Muscle of back (tissue), 13 donors: ENCODE data around the gene GLT1D1. TPM values are rescaled to one million over a fixed set of nuclear protein-coding genes. Genes with fewer than 3 reads are reported as not detected.
A peak's percentile ranks its signal among the peaks of the same experiment; 100 is the strongest.
"Not testable (repeated sequence)": the region's sequence is repeated elsewhere in the genome, so short reads cannot be mapped to it uniquely, and the experiment has no call there.

Experiments used
- DNase-seq, 3 donors: peaks; one replicate each; pipeline versions ENCODE4 v3.0.0 to v3.0.0-alpha.2; 2013
- long read RNA-seq, 9 donors: transcript quantifications; one replicate each; lab custom pipeline, GENCODE V29; 2026
- polyA plus RNA-seq, 10 donors: library from polyadenylated mRNA; unstranded; fragments of 120-200 nt; gene quantifications; one replicate each; pipeline ENCODE4 v1.2.1, GENCODE V29; 2013; ENCODE audit not compliant: insufficient read length in 10 of 10

The GLT1D1 gene
- 1 to 10 TPM in 7 of 10 donors, under 1 TPM in 3; 0.78 to 2.1 (median 1.2) TPM for polyA plus RNA-seq
- long read RNA-seq, donor 1: 0 reads
- long read RNA-seq, donor 2: 0 reads
- long read RNA-seq, donor 3: 0 reads
- long read RNA-seq, donor 4: 0 reads
- long read RNA-seq, donor 5: 0 reads
- long read RNA-seq, donor 6: 0 reads
- long read RNA-seq, donor 7: 0 reads
- long read RNA-seq, donor 8: 0 reads
- long read RNA-seq, donor 9: 0 reads

DNA sequence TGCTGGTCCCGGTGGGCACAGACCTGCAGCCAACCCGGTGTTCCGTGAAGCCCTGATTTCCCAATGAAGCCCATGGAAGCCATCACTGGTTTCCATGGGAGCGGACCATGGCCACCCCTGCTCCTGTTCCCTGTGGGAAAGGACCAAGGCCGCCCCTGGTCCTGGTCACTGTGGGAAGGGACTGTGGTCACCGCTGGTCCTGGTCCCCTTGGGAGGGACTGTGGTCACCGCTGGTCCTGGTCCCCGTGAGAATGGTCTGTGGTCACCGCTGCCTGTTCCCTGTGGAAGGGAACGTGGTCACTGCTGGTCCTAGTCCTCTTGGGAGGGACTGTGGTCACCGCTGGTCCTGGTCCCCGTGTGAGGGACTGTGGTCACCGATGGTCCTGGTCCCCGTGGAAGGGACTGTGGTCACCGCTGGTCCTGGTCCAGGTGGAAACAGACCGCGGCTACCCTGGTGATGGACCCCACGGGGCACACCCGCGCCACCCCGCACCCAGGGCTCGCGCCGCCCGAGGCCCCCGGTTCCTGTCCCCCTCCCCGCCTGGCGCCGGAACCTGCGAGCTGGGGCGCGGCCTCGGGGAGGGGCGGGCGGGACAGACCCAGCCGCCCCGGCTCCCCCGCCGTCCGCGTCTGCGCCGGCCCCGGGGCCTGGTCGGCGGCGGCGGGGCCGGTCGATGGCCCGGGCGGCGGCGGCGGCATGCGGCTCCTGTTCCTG lies at the start of gene GLT1D1:
Gene GLT1D1 (plus strand): TSS at position 594 of the 715 bp plus-strand sequence. CDS start 104 bp downstream, at position 698.
- DNase-seq: no peak

DNA sequence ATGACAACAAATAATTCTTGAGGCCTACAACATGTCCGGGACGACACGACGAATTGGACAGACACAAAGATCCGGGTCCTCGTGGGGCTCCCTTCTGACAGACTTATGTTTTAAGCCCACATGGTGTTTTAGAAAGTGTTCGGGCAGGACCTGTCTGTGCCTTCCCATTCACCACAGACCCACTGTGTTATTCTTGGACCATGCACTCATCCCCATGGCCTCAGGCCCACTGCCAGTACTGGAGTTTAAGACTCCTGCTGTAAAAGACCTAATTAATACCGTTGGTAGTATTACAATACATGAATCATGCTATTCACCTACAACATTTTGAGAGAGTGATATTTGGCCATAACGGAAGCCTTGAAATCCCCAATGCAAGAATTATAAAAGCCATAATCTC lies 49.5 kb upstream of the GLT1D1 start:
- no peak for DNase-seq

DNA sequence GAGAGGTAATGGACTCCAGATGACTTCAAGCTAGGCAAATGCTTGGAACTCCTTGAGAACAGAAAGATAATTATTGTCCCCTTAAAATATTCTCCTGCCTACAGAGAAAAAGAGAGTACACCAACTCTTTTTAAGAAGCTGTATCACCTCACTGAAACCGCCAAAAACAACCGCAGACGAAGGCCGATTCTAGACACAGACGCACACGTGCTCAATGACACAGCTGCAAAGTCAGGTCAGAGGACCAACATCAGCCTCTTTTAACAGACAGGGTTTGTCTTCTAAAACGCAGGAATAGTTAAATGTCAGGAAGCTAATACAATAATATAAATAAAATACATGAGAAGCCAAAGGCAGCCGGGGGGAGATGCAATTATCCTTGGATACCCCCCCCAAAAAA lies 48.5 kb upstream of the GLT1D1 start:
- no peak for DNase-seq

GRCh38 chr12:128805406-128805805 lies 47.9 kb upstream of the GLT1D1 start:
- DNase-seq: not testable (repeated sequence)

DNA sequence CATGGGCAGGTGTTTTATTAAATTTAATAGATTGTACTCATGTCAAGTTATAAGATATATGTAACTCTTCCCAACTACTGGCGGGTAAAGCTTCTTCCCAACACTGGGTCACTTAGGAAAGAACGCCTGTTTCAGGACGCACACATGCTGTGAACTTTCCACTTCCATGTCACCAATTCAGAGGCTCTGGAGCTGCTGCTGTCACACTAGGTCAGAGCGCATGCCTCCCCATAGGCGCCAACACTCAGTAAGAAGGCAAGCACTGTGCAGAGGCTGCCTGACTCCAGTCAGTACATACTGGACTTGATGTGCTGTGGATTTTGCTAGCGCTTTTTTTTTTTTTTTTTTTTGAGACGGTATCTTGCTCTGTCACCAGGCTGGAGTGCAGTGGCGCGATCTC lies 46.7 kb upstream of the GLT1D1 start:
- no peak for DNase-seq

GRCh38 chr12:128807161-128807724 lies 46.0 kb upstream of the GLT1D1 start:
- DNase-seq: no peak

- no peak for DNase-seq
These were observed 44.6 kb upstream of the GLT1D1 start for GRCh38 chr12:128808651-128809050.

- DNase-seq: peak in 1 of 3 donors; percentile 57
These were observed 42.8 kb upstream of the GLT1D1 start for GRCh38 chr12:128810182-128811127.

DNA sequence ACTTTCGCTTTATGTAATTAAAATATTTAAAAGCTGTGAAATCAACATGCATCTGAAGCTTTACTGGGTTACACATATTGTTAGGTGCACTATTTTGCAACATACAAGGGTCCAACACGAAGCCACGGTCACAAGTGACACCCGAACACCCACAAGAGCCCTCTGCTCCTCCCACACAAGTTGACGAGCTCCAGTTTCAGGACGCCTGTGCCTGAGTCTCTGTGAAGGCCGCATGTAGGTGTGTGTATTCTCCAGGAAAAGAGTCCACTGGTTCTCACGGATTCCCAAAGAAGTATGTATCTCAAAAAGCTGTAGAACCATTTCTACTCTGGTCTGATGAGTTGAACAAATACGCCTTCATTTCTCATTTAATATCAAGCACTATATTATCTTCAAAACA lies 41.5 kb upstream of the GLT1D1 start:
- DNase-seq: no peak

DNA sequence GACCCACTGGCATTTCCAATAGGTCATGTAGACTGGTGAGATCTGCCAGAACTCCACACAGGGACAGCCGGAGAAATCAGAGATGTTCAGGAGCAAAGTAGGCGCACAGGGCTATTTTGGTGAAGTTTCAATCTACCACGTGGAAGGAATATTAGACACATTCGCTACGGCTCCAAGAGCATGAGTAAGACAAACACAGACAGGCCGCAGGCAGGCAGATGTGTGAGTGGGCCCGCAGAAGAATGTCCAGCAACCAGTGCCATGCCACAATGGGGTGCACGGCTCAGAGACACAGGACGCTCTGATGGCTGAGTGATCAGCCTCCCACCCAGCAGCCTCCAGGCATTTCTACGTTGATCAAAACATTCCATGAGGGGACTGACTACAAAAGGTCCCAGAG lies 39.9 kb upstream of the GLT1D1 start:
- DNase-seq: no peak

GRCh38 chr12:128813883-128814282 lies 39.4 kb upstream of the GLT1D1 start:
- no peak for DNase-seq

GRCh38 chr12:128814411-128815261 lies 38.6 kb upstream of the GLT1D1 start:
- no peak for DNase-seq

- DNase-seq: no peak
These were observed 37.3 kb upstream of the GLT1D1 start for GRCh38 chr12:128815779-128816642.

DNA sequence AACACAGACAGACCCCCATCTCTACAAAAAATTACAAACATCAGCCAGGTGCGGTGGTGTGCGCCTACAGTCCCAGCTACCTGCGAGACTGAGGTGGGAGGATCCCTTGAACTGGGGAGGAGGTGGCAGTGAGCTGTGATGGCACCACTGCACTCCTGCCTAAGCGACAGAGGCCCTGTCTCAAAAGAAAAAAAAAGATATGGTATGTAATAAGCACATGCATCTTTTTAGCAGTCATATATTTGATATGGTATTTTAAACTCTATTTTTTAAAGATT lies 36.7 kb upstream of the GLT1D1 start:
- no peak for DNase-seq

DNA sequence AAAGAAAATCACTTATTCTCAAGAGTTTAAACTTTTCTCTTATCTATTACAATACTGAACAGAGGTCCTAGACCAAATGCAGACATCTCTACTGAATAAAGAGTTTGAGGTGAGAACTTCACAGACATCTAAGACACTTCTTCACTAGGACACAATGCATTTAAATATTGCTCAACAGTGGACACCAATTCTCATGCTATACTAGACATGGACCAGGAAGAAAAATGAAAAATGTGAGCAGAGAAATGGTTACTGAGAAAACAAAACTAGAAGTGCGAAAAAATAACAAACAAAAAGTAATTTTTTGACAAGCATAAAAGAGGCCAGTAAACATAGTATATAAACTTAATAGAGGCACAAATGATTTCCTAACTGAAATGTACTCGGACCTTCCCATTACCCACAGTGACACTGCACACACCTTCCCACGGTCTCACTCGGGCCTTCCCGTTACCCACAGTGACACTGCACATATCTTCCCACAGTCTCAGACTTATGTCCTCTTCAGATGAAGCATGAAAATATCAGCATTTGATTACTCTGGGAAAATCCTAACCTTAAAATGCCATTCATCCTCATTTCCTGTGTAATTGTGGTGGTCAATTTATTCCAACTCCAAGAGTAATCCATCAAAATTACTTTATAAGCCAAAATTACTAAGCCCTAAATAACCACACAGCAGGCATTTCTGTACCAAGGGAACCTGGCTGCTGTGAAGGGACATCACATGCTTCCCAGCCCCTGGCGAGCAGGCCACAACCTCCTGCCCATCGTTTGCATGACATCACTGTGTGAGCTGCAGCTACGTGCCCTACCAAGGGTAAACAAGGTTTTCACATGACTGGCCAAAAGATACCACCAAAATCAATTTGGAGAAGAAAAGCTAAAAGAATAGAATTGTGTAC lies 35.9 kb upstream of the GLT1D1 start:
- DNase-seq: no peak

DNA sequence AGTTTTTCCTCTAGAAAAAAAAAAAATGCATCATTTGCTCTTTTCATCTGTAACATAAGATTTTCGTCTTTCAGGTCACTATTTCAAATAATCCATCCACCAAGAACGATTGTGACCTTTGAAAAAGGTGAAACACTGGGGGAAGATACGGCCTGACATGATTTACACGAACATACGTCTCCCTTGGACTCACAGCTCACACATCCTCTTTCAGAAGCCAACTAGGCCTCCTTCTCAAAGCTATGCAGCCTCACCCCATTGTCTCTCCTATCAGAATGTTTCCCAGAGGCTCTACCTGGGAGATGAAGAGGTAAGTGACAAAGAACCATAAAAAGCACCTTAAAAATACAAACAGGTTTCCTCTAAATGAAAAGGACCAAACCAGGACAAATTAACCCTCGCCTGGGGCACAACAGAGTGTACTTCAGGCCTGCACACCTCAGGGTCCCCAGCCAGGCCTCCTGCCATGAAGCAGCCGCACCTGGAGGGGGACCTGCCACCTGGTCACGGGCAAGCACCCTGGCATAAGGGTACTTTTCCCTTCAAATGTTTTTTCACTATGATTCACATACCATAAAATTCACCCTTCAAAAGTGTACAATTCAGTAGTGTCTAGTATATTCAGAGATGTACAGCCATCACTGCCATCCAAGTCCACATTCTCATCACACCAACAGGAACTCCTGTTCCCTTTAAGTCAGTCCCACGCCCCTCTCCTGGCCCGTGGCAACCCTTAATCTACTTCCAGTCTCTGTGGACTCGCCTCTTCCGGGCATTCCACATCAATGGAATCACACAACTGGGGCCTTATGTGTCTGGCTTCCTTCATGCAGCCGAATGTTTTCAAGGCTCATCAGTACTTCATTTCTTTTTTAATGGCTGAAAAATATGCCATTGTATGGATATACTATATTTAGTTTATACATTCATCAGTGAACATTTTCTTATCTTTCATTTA lies 34.9 kb upstream of the GLT1D1 start:
- DNase-seq: no peak

DNA sequence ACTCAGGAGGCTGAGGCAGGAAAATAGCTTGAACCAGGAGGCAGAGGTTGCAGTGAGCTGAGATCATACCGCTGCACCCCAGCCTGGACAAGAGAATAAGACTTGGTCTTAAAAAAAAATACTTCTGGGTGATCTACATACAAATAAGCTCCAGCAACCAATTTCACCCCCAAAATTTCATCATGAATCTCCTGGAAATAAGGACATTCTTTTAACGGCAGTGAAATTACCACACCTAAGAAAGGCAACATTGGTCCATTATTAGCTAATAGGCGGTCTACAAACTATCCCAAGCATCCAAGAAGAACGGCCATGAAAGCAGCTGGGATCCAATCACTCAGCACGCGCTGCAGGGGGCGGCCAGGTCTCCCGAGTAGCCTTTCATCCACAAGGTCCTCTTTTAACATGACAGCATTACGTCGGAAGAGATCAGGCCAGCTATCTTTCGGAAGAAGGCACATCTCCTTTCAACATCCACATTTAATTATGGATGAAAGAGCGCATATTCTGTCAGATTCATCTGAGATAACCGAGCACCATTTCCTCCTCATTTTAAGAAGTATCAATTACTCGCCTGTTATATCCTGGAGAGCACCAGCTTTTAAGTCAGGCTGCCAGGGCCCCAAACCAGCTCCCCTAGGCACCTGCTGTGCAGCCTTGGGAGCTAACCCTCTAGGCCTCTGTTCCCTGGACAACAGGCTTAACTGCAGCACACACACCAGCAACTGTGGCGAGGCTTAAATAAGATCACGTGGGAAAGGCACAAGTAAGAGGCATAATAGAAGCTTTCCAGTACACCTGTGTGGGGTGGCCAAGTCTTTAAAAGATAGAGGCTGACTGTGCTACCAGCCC lies 33.8 kb upstream of the GLT1D1 start:
- DNase-seq: no peak
